NCI-H1092 (cell line): ENCODE measurements around the gene AQP12B.

Experiments used
- DNase-seq: peaks from one replicate; lab custom pipeline; 2025; lab: John Stamatoyannopoulos, UW

Gene AQP12B

GRCh38 chr2:240717681-240718581 lies 35.2 kb upstream of the AQP12B start:
- no peak for DNase-seq

- DNase-seq, result no peak
Measured at GRCh38 chr2:240717181-240717641, 34.5 kb upstream of the AQP12B start.

DNA sequence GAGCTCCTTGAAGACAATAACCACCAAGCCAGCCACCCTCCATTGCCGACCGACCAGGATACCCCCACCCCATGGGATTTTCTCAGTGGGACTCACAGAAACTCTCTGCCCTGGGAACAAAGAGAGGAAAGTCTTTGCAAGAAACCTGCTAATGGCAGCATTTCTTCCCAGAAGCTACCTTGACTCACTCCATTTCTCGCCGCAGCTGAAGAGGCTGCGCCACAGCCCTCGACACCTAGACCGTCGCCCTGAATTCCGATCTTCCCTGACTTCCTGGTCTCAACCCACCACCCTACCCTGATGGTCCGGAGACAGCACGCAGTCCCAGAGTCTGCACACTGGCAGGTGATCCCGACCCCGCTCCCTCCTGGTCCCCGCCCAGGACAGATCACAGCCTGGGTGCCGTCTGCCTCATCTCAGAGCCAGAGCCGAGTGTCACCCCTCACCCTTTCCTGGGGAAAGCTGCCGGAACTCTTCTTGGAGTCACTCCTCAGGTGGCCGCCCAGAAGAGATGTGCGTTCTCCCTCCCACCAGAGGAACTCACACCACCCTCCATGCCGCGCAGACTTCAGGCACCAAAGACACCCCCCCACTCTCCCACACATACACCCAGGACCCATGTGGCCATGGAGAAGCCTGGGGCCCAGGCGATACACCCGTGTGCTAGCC lies 33.6 kb upstream of the AQP12B start:
- DNase-seq, result no peak

- DNase-seq, result no peak
Measured at GRCh38 chr2:240714747-240715725, 32.4 kb upstream of the AQP12B start.

GRCh38 chr2:240713928-240714746 lies 31.5 kb upstream of the AQP12B start:
- DNase-seq, result no peak

GRCh38 chr2:240713071-240713927 lies 30.6 kb upstream of the AQP12B start:
- no peak for DNase-seq

GRCh38 chr2:240712121-240712520 lies 29.4 kb upstream of the AQP12B start:
- no peak for DNase-seq

DNA sequence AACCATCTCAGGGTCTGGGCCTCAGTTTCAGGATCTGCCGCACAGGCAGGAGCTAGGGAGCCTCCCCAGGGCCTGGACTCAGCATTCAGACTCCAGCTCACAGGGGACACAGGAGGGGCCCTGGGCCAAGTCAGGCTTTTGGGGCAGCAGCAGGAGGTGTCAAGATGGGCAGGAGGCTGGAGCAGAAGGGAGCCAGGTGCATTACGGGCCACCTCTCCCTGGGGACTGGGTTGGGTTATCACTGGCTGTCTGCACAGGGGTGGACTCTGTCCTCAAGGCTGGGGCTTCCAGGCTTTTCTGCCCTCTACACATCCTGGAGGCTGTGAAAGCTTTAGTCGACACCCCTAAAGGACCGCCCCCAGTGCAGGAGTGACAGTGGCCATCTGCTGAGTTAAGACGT lies 29.0 kb upstream of the AQP12B start:
- no peak for DNase-seq

GRCh38 chr2:240711296-240711695 lies 28.6 kb upstream of the AQP12B start:
- DNase-seq, result no peak

DNA sequence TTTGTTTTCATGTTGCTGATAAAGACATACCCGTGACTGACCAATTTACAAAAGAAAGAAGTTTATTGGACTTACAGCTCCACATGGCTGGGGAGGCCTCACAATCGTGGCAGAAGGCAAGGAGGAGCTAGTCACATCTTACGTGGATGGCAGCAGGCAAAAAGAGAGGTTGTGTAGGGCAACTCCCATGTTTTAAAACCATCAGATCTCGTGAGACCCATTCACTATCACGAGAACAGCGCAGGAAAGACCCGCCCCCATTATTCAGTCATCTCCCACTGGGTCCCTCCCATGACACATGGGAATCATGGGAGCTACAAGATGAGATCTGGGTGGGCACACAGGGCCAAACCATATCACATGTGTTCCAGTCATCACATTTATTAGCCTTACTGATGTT lies 25.8 kb upstream of the AQP12B start:
- no peak for DNase-seq

DNA sequence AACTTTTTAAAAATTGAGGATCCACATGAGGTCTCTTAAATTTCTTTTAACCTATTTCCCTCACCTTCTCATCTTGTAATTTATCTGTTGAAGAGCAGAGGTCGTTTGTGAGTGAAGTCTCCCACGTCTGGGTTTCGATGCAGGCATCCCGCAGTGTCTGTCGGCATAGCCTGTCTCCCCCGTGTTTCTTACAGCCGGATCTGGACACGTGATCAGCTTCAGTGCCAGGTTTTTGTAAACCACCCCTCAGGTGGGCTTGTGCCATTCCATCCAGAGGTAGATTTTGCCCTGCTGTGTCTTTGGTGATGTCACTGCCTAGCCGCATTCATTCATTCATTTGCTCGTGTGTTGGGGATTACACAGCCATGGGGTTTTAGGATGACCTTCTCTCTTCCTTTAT lies 25.1 kb upstream of the AQP12B start:
- no peak for DNase-seq

DNA sequence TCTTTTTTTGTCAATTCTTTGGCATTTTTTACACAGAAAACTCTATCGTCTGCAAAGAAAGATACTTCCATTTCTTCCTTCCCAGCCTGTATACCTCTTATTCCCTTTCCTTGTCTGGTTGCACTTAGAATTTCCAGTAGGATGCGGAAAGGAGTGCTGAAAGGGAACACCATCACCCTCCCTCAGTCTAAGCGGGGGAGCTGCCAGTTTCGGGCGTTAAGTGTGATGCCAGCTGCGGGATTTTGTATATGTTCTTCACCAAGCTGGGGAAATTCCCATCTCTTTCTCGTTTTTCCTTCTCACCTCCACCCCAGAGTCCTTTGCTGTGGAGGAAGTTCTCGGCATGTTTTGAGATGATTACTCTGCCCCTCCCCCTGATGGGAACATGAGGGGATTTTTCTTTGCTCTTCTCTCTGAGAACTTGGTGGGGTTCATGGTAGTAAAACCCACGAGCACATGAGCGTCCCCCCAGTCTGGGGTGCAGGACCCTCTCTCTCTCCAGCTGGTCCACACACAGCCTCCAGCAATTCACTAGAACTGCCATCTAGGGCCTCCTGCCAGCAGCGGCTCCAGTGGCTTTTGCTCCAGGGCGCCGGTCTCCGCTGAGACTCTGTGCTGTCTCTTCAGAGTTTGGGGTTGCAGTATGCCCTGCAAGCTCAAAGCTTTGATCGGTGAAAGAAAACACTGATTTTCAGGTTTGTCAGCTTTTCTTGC lies 24.5 kb upstream of the AQP12B start:
- no peak for DNase-seq

DNA sequence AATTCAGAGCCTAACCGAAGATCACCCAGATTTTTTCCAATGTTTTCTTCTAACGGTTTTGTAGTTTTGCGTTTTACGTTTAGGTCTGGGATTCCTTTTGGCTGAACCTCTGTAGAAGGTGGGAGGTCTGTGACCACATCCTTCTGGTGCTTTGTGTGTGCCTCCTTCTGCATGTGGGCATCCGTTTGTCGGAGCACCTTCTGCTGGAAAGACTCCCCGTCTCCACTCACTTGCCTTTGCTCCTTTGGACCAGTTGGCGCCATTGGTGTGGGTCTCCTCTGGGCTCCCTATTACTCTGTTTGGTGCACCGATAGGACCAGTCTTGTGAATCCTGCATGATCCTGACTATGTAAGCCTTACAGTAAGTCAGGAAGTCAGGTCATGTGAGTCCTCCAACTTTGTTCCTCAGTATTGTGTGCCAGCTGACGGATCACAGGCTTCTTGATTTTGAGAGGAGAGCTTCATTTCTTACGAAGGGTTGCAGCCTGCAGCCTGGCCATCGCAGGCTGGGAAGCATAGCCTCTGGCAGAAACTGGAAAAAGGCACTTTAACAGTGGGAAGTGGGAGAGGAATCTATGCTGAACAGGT lies 22.6 kb upstream of the AQP12B start:
- no peak for DNase-seq

DNA sequence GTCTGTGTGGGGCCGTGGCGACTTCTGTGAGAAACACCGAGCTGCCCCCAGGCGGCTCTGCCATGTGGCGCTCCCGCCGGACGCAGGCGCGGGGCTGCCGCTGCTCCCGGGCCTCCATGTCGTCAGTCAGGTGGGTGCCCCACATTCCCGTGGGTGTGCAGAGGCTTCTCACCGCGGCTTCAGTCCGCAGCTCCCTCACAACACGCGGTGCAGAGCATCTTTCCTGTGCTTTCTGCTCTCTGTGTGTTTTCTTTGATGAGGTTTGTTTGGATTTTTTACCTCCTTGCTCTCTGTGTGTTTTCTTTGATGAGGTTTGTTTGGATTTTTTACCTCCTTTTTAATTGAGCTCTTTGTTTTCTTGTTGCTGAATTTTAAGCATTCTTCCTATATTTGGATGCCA lies 22.0 kb upstream of the AQP12B start:
- DNase-seq, result no peak

DNA sequence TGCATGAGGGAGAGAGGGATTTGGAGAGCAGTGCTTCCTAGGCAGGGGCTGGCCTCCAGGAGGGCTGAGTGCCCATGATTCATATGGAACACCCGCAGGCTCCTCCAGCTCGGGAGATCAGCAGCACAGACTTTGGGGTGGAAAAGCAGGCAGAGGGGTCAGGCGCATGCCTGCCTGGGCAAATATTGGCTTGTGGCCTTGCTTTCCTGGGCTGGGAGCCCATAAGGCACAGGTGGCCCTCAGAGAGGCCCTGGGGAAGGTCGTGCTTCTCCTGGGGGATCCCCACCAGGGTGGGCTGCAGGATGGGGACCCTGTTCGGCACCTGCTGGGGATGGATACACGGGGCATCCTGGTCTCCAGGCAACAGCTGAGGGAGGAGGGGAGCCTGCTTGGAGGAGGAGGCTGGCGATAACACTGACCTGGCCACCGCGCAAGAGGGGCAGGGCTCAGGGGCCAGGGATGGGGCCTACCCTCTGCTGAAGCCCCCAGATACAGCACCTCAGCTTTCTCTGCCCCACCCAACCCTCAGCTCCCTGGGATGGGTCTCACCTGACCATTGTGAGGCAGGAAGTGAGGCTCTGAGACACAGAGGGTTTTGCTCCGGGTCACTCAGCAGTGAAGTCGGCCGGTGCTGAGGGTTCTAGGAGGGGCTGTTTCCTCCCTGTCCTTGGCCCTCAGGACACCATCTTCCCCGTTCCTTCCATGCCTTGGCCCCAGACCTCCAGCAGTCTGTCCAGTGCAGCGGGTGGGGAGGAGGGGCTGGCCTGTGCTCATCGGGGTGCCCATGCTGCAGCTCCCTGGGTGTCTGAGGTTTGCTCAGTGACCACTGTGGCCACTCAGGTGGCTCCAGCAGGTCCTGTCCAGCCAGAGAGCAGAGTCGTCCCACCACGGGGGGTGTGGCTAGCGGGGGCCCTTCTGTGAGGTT lies 21.0 kb upstream of the AQP12B start:
- no peak for DNase-seq

GRCh38 chr2:240702640-240703011 lies 19.9 kb upstream of the AQP12B start:
- no peak for DNase-seq

DNA sequence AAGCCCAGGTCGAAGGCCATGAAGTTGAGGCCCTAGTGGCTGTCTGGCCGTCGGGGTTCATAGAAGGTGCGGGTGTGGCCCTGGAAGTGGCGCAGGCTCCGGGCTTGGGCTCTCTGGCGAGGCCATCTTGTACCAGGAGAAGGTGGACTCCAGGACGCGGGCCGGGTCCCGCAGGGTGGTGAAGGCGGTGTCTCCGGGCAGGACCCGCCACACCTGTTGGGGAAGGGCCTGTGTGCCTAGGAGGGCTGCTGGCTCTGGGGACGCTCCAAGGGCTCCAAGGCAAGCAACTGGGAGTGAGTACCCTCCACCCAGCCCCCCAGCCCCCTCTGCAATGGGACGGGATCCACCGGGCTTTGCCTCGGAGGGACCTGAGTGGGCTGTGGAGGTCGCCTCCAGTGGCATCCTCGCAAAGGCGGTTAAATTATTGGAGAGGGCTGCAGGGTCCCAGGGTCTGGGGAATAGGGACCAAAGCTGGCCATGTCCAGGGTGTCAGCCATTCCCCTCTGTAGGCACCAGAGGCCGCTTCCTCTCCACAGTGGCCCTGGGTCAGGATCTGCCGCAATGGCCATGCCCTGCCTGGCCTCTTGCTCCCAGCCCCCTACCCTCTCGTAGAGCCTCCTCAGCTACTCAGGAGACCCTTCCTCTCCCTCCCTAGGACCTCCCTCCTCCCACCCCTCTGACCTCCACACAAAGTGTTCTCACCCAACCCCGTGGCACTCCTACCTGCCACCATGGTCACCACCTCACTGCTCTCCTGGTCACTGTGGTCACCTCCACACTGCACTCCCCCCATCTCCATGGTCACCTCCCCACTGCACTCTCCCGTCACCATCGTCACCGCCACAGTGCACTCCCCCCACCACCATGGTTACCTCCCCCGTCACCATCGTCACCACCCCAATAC lies 19.3 kb upstream of the AQP12B start:
- no peak for DNase-seq
